ENCODE measurements around the gene GRID1.

- TF ChIP-seq CTCF (IDR thresholded peaks at IDR 0.05; ENCODE audit: low read length) (no peak), EZH2 (optimal IDR thresholded peaks at IDR 0.05; ENCODE audit: low read depth, low read length) (no peak), EZH2phosphoT487 (IDR thresholded peaks at IDR 0.05; ENCODE audit: low read length) (no peak)
Measured at GRCh38 chr10:86123715-86124114, 242.9 kb downstream of the GRID1 start.
